Nucleus accumbens (tissue), 56 donors: Measurements from ENCODE around the gene MMS22L.

ENCODE experiments used
- DNase-seq, 56 donors: peaks; one replicate each; lab custom pipeline; 2025; lab: John Stamatoyannopoulos, UW

Gene MMS22L

GRCh38 chr6:97145691-97146090 is 137.3 kb downstream of the MMS22L start:
- no peak for DNase-seq

GRCh38 chr6:97141756-97142155 is 141.3 kb downstream of the MMS22L start:
- DNase-seq = no peak

GRCh38 chr6:97138581-97138980 is 144.4 kb downstream of the MMS22L start:
- DNase-seq = no peak

- DNase-seq = no peak
These were observed 146.2 kb downstream of the MMS22L start for GRCh38 chr6:97136626-97137358.

- peak in 45 of 56 donors; percentile 2 to 82 (median 30) for DNase-seq
These were observed 149.9 kb downstream of the MMS22L start for GRCh38 chr6:97133067-97133466.

GRCh38 chr6:97129106-97129505 is 153.9 kb downstream of the MMS22L start:
- DNase-seq = no peak

- no peak for DNase-seq
These were observed 154.5 kb downstream of the MMS22L start for GRCh38 chr6:97128507-97128906.

GRCh38 chr6:97123652-97124051 is 159.4 kb downstream of the MMS22L start:
- DNase-seq = no peak

- DNase-seq = peak in 5 of 56 donors; percentile 2 to 21 (median 13)
These were observed 159.9 kb downstream of the MMS22L start for GRCh38 chr6:97123112-97123511.

GRCh38 chr6:97120511-97120910 is 162.5 kb downstream of the MMS22L start:
- DNase-seq = no peak

- DNase-seq = no peak
These were observed 168.4 kb downstream of the MMS22L start for GRCh38 chr6:97114645-97115044.

- DNase-seq = no peak
These were observed 169.8 kb downstream of the MMS22L start for GRCh38 chr6:97113170-97113569.

- no peak for DNase-seq
These were observed 171.8 kb downstream of the MMS22L start for GRCh38 chr6:97111243-97111642.

GRCh38 chr6:97110626-97111025 is 172.4 kb downstream of the MMS22L start:
- no peak for DNase-seq

- no peak for DNase-seq
These were observed 172.9 kb downstream of the MMS22L start for GRCh38 chr6:97110149-97110548.

- DNase-seq = no peak
These were observed 173.6 kb downstream of the MMS22L start for GRCh38 chr6:97109444-97109843.

- DNase-seq = peak in 12 of 56 donors; percentile 4 to 49 (median 20)
These were observed 180.7 kb downstream of the MMS22L start for GRCh38 chr6:97102145-97102790.

GRCh38 chr6:97100696-97101095 is 182.3 kb downstream of the MMS22L start:
- DNase-seq = no peak

- peak in 14 of 56 donors; percentile 3 to 33 (median 11) for DNase-seq
These were observed 185.7 kb downstream of the MMS22L start for GRCh38 chr6:97097068-97098047.

GRCh38 chr6:97095311-97095850 is 187.6 kb downstream of the MMS22L start:
- no peak for DNase-seq

- DNase-seq = no peak
These were observed 188.6 kb downstream of the MMS22L start for GRCh38 chr6:97094376-97094775.
